HG03469 (cell line): Measurements from ENCODE around the gene ROR1.
A peak's percentile ranks its signal among the peaks of the same experiment; 100 is the strongest.
"Not testable (repeated sequence)": the region's sequence is repeated elsewhere in the genome, so short reads cannot be mapped to it uniquely, and the experiment has no call there.

Experiments used
- ATAC-seq: cut with Tn5 transposase; IDR thresholded peaks from one replicate; pipeline ENCODE4 v1.9.1; 2021; ENCODE audit warnings: mild to moderate bottlenecking, moderate library complexity, moderate number of reproducible peaks; ENCODE audit not compliant: unreplicated experiment

The ROR1 gene

DNA sequence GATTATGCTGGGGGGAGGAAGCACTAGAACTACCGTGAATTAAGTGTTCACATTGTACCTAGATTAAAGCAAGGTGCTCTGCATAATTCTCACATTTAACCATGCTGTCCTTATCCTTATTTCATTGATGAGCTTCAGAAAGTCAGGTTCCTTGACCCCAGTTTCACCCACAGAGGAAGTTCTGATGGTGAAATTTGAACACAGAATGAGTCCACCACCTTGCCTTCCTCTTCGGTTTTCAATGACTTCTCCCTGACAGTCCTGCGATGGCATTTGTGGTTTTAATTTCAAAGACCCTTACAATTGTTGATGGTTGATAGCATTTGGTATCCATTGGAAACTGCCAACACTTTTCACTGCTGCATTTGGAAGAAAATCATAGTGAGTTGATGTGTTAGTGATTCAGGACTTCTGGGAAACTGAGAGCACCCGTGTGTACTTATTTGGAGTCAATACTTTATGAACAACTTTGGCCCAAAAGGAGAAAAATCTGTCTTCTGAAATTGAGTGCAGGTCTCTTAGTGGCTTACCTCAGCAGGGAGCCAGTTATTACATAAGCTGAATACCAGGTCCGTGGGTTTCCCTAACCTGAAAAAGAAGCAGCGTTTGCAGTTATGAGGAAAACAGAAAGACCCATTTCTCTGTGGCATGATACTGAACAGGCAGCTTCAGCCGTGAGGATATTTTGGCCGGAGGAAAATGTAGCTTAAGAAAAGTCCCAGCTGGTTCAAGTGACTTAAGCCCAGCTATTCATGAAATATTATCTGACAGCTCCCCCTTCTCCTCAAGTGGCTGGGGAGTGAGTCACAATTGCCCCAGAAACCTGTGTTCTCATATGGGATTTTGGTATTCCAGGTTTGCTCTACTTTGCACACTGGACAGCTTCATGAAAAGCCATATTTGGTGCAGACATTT, 47.5 kb downstream of the ROR1 start:
- no peak for ATAC-seq

DNA sequence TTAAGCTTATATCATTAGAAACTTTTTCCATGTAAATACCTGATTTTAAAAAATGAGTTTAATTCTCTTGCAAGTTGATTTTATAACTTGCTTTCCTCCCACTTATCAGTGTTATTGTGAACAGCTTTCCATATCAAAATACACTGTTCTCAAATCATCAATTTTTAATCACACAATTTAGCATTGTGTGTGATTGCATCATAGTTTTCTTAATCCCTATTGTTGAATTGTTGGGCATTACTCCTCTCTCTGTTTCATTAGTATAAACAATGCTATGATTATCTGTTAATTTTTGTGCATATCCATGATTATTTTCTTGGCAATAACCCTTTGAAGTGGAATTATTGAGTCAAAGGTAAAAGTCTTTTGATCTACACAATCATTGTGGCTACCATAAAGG, 48.7 kb downstream of the ROR1 start:
- no peak for ATAC-seq

DNA sequence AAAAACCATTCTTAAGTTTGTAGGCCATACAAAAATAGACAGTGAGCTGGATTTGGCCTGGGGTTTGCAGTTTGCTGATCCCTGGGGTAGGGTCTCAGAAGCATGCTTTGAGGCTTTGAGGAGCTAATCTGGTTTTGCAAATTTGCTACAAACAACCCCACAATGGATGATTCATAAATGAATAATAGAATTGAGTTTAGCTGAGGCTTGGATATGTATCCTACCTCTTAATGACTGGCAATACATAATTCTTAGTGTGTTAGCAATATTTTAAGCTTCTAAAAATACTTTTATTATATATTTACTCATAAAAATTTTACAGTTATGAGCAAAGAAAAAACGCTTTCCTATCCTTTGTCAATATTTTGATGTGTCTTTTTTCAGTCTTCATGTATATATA, 50.6 kb downstream of the ROR1 start:
- ATAC-seq = no peak

DNA sequence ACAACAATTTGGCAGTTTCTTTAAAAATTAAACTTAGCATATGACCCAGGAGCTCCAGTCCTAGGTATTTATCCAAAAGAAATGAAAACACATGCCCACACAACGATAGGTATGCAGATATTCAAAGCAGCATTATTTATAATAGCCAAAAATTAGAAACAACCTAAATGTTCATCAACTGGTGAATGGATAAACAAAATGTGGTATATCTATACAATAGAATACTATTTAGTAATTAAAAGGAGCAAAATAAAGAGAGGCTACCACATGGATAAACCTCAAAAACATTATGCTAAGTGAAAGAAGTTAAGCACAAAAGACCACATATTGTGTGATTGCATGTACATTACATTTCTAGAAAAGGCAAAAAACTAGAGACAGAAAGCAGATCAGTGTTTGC, 51.3 kb downstream of the ROR1 start:
- no peak for ATAC-seq

DNA sequence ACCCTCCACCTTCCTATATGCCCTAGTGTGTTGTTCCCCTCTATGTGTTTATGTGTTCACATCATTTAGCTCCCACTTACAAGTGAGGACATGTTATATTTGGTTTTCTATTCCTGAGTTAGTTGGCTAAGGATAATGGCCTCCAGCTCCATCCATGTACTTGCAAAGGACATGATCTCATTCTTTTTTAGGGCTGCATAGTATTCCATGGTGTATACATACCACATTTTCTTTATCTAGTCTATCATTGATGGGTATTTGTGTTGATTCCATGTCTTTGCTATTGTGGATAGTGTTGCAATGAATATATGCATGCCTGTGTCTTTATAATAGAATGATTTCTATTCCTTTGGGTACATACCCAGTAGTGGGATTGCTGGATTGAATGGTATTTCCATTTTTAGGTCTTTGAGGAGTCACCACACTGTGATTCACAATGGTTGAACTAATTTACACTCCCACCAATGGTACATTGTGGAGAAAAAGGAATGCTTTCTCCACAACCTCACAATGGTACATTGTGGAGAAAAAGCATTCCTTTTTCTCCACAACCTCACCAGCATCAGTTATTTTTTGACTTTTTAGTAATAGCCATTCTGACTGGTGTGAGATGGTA, 52.5 kb downstream of the ROR1 start:
- not testable (repeated sequence) for ATAC-seq

DNA sequence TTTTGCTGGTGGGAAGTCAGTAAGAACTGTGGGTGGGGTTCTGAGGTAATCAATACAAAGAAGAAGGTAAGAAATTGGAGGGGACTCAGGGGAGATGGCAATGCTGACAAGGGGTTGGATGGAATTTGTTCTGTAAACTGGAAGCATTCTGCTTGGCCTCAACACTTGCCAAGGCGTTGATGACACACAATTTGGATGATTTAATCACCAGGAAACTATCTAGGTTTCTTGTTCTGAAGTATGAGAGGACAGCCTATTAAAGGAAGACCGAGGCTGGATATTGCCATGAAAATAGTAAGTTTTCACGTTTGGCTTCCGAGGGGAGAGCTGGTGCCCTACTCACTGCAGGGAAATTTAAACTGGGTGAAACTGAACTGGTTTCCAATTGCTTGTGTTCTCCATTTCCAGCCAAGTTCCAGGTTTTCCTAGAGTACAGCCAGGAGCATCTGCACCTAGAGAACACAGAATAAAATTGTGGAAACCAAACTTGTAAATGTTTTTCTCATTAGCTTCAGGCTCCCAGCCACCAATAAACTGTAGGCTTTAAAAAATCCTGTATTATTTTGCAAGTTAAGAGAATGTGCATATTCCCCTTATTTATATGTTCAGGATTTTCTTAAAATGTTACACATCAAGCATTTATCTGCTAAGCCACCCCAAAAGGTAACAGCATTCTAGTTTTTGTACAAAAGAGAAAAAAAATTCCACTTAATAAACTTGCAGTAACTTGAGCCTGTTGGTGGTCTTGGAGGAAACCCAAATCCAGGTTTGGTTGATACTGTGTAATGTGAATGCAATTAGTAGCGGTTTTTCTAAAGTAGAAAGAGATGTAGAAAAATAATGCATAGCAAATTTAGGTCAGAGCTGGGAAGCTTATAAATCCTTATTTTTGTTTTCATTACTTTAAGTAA, 53.8 kb downstream of the ROR1 start:
- no peak for ATAC-seq

DNA sequence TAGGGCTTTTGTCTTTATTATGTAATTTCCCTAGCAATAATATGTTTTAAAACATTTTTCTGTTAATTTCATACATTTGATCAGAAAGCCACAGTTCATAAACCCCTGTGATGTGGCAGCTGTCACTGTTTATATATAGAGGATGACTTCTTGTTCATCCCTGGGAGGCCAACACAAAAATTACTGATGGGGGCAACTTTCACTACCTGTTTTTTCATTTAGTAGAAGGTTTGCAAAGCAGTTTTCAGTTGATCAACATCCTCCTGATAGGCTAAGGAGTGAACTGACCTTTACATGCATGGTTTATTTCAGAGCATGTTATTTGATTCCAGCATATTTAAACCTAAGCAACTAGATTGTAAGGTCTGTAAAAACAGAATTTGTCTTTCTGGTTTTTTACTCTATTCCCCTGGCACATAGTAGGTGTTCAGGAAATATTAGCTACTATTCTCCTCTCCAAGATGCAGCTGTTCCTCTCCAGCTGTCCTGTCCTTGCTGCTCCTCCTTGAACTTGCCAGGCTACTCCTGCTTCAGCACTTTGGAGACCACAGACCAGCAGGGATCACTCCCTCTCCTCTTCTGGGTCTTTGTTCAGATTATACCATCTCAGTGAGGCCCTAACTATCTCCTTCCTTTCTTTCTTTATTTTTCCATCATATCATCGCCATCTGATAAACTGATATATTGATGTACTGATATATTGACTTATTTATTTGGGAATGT, 54.7 kb downstream of the ROR1 start:
- peak; percentile 97 for ATAC-seq

DNA sequence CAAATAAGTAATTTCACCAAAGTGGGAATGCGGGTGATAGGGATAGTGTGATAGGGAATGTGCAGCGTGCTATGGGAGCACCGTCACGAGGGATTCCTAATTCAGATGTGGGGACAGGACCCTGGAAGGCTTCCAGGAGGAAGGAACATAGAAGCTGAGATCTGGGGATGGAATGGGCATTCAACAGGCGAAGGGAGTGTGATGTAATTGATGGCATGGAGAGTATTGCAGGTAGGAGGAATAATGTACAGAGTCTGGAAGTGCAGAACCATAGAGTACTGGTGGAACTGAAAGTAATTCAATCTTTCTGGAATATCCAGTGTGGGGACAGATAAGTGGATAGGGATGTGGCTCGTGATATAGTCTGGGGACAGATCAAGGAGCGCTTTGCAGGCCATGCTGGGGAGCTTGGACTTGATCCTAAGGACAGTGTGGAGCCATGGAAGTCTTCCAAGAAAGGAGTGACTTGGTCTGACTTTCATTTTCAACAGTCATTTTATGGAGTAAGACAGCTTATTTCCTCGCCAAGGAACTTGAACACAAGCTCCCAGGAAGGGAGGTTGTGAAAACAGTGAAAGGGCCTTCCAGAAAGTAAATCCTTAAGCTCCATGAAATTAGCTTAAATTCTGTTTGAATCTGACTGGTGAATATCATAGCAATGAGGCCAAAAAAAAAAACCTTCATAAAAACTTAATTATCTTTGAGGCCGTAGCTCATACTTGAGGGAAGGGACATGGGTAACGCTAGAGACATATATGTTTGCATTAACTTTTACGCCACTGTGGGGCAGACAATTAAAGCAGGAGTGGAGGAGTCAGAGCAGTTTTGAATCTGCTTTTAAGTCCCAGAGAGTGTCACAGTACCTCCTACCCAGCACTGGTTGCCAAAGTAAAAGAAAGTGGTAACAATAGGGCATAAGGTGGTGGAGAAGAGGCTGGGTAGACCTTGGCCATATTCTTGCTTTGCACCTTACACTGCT, 55.8 kb downstream of the ROR1 start:
- ATAC-seq = no peak

DNA sequence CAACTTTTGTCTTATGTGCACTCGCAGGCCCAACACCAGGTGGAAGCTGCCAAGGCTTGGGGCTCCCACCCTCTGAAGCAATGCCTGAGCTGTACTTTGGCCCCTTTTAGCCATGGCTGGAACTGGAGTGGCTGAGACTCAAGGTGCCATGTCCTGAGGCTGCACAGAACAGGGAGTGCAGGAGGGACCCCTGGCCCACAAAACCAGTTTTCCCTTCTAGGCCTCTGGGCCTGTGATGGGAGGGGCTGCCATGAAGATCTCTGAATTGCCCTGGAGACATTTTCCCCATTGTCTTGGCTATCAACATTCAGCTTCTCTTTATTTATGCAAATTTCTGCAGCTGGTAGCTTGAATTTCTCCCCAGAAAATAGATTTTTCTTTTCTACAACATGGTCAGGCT, 57.6 kb downstream of the ROR1 start:
- no peak for ATAC-seq

DNA sequence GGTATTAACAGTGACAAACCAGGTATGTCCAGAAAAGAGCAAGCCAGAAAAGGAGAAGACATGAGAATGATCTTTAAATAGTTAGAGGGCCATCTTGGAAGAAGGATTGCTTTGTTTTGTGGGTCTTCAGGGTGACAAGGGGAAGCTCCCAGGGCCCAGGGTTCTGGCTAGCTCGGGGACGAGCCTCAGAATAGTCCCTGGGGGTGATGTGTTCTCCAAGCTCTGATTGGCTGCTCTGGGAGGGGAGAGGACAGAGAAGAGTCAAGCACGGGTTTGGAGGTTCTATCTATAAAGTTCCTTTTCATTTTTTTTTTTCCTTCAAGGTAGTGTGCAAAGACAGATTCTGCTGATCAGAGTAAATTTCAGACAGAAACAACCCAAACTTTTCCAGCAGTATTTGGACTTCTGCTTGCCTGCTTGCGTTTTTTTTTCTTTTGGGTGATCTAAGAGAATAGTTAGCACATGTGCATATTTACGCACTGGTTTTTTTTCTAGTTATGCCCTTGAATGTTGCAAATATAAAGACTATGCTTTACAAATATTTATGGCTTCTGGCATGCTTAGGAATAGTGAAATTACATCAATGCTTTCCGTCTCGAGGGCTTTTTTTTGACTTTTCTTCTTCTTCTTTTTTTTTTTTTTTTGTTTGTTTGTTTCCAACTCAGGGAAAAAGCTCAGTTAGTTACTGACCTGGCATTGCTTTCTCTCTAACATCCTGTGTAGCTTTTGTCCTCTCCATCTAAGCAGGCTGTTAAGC, 59.7 kb downstream of the ROR1 start:
- ATAC-seq = no peak

DNA sequence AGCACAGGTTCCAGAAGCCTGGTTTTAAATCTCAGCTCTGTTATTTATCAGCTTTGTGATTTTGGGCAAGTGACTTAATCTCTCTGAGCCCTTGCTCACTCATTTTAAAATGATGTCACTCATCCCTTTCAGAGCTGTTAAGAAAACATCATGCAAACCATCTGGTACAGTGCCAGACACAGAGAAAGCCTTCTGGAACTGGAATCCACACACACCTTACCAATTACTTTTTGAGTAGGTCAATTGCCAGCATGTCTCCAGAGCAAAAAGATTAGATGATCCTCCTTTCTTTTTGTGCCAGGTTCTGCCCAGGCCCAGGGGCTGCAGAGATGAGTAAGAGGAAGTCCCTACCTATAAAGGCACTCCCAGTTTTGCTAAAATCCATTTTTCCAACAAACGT, 61.3 kb downstream of the ROR1 start:
- no peak for ATAC-seq

DNA sequence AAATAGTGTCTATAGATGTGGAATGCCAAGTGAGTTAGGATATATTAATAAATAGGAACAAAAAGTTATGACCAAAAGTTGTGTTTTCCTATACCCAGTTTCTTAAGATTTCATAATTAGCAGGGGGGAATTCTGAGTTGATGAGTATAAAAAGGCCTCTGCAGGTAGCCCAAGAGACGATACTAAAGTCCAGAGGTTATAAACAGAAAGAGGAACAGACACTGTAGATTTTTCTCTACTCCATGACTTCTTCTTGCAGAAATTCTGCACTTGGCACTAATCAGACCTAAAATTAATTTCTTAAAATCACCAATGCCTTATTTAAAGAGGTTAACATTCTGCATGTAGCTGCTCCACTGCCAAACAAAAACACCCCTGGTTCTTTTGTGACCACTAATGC, 62.6 kb downstream of the ROR1 start:
- ATAC-seq = no peak

DNA sequence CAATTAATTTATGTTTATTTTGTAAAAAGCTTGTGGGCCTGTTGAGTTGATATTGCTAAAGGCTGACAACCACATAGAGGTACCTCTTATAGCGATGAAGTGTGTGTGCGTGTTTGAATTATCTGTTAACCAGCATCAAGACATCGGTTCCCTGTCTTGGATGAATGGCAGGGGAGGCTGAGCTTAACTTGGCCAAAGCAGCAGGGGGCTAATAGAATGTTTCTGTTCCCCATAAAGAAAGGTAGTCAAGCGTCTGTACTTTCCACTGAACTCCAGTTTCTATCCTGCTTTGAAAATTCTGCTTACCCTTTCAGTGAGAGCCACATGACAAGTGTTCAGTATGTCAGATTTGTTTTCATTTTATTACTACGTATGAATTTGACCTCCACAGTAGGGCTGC, 63.0 kb downstream of the ROR1 start:
- ATAC-seq = no peak

DNA sequence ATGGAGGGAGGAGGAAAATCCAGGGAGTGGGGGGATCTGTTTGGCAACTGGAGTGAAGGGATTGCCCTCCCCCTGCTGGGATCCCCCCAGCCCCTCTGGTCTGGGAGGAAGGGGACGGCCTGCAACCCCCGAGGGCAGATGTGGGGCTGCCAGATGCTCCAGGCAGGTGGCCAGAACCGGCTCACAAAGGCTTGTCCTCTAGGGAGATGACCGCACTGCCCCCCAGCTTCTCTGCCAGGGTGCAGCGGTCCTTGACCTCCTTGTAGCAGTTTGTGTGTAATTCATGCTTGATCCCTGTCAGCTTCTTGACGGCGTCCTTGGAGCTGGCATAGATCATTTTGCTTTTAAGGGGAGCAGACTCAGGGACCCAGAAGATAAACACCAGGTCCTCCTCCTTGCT, 69.2 kb downstream of the ROR1 start:
- ATAC-seq = no peak

DNA sequence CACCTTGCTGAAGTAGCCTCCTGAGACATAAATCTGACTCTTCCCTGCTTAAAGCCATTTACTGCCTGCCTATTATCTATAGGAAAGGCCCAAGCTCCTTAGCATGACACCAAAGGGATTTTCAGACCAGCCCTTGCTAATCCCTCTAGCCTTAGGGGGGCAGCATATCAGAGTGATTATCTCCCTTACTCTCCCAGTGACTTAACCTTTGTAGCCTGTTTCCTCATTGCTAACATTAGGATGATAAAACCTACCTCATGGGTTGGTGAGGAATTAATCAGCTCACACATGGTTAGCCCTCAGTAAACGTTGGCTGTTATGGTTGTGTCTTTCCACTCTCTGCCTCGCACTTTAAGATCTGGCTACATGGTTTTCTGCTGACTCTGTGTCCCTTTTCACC, 70.1 kb downstream of the ROR1 start:
- ATAC-seq = no peak

DNA sequence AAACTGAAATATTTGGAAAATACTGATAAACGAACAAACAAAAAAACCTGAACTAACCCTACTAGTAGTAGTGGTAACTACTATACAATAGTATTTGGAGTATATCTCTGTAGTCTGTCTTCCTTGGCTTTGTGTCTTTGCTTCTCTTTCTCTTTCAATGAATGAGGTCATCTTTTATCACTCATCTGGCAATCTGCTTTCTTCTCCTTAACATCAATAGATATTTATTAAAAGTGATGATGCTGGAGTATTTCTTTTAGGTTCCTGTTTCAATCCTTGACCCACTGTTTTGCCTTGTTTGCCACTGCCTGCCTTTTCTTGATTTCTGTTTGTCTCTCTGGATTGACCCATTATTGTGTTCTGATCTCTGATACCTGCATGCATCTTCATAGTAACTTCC, 71.5 kb downstream of the ROR1 start:
- no peak for ATAC-seq

DNA sequence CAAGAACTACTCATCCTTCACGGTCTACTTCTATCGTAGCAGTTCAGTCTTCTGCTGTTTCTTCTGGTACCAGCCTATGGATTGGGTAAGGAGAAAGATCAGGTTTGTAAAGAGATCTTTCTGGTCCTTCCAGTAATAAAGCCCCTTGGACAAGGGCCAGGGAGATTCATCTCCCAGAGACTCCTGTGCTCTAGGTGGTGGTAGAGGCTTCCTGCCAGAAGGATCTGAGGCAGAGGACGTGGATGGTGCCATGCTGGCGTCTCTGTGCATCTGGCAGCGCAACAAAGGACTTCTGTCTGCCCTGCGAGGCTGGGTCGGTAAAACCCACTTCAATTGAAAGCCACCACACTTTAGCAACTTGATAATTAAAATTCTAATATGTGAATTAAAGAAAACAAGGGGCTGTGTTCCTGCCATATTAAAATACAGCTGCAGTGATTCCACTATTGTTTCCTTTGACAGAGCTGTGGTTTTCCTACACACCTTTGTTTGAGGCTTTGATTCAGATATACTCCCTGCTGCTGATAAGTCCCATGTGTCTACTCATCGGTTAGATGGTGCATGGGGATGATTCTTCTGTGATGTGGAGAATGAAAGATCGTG, 73.6 kb downstream of the ROR1 start:
- no peak for ATAC-seq

DNA sequence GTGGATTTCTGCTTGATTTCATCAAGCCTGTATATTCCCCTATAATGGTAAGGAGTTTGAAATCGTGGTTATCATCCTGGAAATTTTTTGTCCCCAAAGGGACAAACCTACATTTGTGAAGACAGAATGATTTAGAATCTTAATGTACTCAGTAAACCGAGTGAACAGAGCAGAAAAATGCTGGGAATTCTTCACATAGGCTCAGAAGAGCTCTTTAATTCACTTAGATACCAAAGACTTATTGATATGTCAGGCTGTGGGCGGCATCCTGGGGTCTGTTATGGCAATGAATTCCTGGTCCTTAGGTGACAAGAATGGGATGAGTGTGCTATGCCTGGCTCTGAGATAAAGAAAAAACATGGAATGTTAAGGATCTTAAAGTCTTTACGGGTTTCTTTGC, 74.9 kb downstream of the ROR1 start:
- no peak for ATAC-seq

DNA sequence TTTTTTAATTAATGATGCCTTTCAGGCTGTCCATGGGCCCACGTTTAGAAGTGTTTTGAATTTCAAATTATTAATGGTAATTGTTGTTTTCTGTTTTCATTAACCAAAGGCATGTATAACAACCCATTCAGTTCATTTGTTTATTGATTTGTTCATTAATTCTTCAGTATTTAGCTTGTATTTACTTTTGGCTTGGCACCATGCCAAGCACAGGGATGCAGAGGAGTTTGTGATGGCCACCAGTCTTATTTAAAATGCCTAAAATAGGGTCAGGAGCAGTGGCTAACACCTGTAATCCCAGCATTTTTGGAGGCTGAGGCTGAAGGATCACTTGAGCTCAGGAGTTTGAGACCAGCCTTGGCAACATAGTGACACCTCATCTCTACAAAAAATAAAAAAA, 75.3 kb downstream of the ROR1 start:
- ATAC-seq = no peak
